Kidney (tissue), 14 donors: ENCODE results near the gene MRPL16. TPM values are rescaled to one million over a fixed set of nuclear protein-coding genes. Genes with fewer than 3 reads are reported as not detected.
A peak's percentile ranks its signal among the peaks of the same experiment; 100 is the strongest.
"Not testable (repeated sequence)": the region's sequence is repeated elsewhere in the genome, so short reads cannot be mapped to it uniquely, and the experiment has no call there.

Source experiments
- DNase-seq, 5 donors: peaks; one replicate each; pipeline ENCODE4 v3.0.0-alpha.2; 2013 to 2020
- FAIRE-seq: peaks from 2 replicates; lab custom pipeline; 2012; peaks lifted over from hg19 to GRCh38; lab: Jason Lieb, UNC
- H3K27ac ChIP-seq, 2 donors: one replicate each; pipeline ENCODE4 v1.7.0; 2013; ENCODE audit warnings: low read depth in 2 of 2, low read length in 2 of 2, inconsistent platforms in 1 of 2
- H3K27me3 ChIP-seq: one replicate; pipeline ENCODE4 v1.7.1; 2013; ENCODE audit warnings: low read length, inconsistent platforms; ENCODE audit not compliant: control insufficient read depth, insufficient read depth
- H3K36me3 ChIP-seq, 3 donors: one replicate each; pipeline versions ENCODE4 v1.7.0 to v1.7.1; 2013; ENCODE audit warnings: low read length in 3 of 3, control low read depth in 1 of 3, inconsistent platforms in 1 of 3; ENCODE audit not compliant: insufficient read depth in 3 of 3, control insufficient read depth in 2 of 3
- H3K4me1 ChIP-seq, 3 donors: one replicate each; pipeline versions ENCODE4 v1.7.0 to v1.7.1; 2013; ENCODE audit warnings: low read length in 3 of 3, inconsistent platforms in 1 of 3, low read depth in 1 of 3; ENCODE audit not compliant: control insufficient read depth in 2 of 3, insufficient read depth in 2 of 3
- H3K4me3 ChIP-seq, 3 donors: one replicate each; pipeline versions ENCODE4 v1.7.0 to v1.8.1; 2013; ENCODE audit warnings: low read length in 3 of 3, control low read depth in 1 of 3, inconsistent platforms in 1 of 3
- H3K9ac ChIP-seq, 3 donors: one replicate each; pipeline versions ENCODE4 v1.7.0 to v1.7.1; 2013; ENCODE audit warnings: low read length in 3 of 3, control low read depth in 1 of 3, inconsistent platforms in 1 of 3
- H3K9me3 ChIP-seq, 3 donors: one replicate each; pipeline versions ENCODE4 v1.7.0 to v1.7.1; 2013; ENCODE audit warnings: low read length in 3 of 3, control low read depth in 1 of 3, inconsistent platforms in 1 of 3; ENCODE audit not compliant: control insufficient read depth in 2 of 3, insufficient read depth in 1 of 3
- intact Hi-C: fragments of 100-400 bp; cut with DNase I; formaldehyde crosslinking; loops from one replicate; pipeline ENCODE4 v1.11.1; 2022
- polyA plus RNA-seq: library from polyadenylated mRNA; stranded (reverse); fragments of 350-450 nt; fragmentation: Illumina TruSeq; extraction: RNeasy Lipid Tissue Mini Kit (QIAGEN cat#74804); gene quantifications from one replicate; pipeline ENCODE4 v1.2.3, GENCODE V29; 2014; ENCODE audit warnings: low read depth, low replicate concordance; ENCODE audit not compliant: insufficient read depth
- total RNA-seq: library from RNA; stranded (reverse); fragmentation: NEBNext Ultra II Directional; extraction: Animal tissue kit (Norgen Biotek cat#: 25700); gene quantifications from one replicate; pipeline ENCODE4 v1.2.1, GENCODE V29; 2021
- TF ChIP-seq, protein P1 (sequence below): IDR thresholded peaks from 3 replicates; pipeline ENCODE4 v1.5.1; 2012; ENCODE audit warnings: mild to moderate bottlenecking, moderate library complexity, borderline replicate concordance; ENCODE audit not compliant: insufficient read depth; ENCODE audit errors: extremely low read depth
- donor health status: control.
- donor health status: control.
- donor health status: control.
- donor health status: control.
- donor health status: control.
- donor health status: DM: yes; HTN: yes; CAD: no.
- donor health status: Normal renal cell carcinoma (clear cell type).

Gene MRPL16
- total and polyA plus RNA-seq, 2 donors from 2014 or later: 38.0 to 109 TPM

DNA sequence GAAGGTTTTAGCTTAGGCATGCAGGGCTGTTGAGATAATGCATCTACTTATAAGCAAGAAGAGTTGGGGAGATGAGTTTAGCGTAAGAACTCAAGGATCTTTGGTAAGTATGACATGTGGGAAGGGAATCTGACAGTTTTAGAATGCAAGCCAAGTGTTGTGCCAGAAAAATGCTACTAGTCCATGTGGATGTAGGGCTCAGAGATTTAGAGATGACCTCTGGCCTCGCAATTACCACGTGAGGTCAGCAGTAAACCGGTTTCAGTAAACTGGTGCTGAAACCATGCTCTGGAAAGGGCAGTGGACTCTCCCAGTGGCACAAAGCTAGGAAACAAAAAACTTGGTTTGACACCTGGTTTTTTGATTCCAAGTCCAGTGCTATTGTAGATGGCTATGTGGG is 18.9 kb downstream of the MRPL16 start:
- Histone ChIP-seq H3K4me1 (peaks cover 0 to 10% (median 0%) of the 10 kb centered on the region in 3 donors), H3K27ac (no peak overlapping the region), H3K36me3 (peaks cover 2 to 70% (median 45%) of the 10 kb centered on the region in 3 donors), H3K4me3 (no peak overlapping the region), H3K9ac (no peak overlapping the region), H3K9me3 (no peaks in the 10 kb centered on the region), H3K27me3 (no peaks in the 10 kb centered on the region)
- TF ChIP-seq, protein P1, sequence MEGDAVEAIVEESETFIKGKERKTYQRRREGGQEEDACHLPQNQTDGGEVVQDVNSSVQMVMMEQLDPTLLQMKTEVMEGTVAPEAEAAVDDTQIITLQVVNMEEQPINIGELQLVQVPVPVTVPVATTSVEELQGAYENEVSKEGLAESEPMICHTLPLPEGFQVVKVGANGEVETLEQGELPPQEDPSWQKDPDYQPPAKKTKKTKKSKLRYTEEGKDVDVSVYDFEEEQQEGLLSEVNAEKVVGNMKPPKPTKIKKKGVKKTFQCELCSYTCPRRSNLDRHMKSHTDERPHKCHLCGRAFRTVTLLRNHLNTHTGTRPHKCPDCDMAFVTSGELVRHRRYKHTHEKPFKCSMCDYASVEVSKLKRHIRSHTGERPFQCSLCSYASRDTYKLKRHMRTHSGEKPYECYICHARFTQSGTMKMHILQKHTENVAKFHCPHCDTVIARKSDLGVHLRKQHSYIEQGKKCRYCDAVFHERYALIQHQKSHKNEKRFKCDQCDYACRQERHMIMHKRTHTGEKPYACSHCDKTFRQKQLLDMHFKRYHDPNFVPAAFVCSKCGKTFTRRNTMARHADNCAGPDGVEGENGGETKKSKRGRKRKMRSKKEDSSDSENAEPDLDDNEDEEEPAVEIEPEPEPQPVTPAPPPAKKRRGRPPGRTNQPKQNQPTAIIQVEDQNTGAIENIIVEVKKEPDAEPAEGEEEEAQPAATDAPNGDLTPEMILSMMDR: no peak
- DNase-seq (no peak), FAIRE-seq (no peak)
- intact Hi-C loops: no loop called here

DNA sequence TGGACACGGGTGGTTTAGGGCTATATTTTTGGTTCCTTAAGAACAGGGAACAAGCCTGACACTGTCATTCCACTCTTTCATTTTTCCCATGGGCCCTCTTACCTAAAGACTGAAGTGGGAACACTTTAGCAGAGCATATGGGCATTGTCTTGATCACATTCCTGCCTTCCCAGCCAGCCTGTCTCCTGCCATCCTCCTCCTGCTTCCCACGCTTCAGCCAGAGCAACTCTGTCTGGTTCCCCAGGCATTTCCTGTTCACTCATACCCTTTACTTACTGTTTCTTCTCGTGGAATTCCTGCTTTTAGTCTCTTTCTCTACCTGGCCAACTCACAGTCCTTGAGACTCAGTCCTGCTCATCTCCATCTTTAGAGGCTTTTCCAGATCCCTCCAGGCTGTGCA is 22.8 kb downstream of the MRPL16 start:
- intact Hi-C loops: no loop called here
- Histone ChIP-seq H3K4me1 (peaks cover 0 to 12% (median 0%) of the 10 kb centered on the region in 3 donors), H3K36me3 (peaks cover 2 to 38% (median 19%) of the 10 kb centered on the region in 3 donors), H3K9ac (no peak overlapping the region), H3K27me3 (no peaks in the 10 kb centered on the region), H3K4me3 (no peak overlapping the region), H3K27ac (no peak overlapping the region), H3K9me3 (no peaks in the 10 kb centered on the region)
- TF ChIP-seq, protein P1: no peak
- DNase-seq: no peak
- FAIRE-seq: no peak

DNA sequence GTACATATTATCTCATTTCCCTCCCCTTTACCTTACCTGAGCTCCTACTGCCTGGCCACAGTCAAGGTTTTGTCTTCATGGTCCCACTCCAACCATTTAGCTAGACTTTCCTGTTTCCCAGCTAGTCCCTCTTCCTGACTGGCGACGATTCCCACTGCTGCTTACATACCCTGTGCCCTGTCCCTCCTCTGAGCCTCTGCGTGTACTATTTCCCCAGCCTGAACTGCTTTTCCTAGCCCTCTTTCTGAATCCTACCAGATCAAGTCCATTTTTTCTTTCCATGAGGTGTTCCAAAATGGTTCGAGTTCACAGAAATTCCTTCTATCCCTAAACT is 23.4 kb downstream of the MRPL16 start:
- intact Hi-C loops: no loop called here
- H3K4me1 ChIP-seq: peaks cover 0 to 12% (median 0%) of the 10 kb centered on the region in 3 donors
- no peak for FAIRE-seq
- H3K27me3 ChIP-seq: no peaks in the 10 kb centered on the region
- TF ChIP-seq, protein P1: no peak
- H3K4me3 ChIP-seq: no peak overlapping the region
- H3K9me3 ChIP-seq: no peaks in the 10 kb centered on the region
- DNase-seq: no peak
- H3K9ac ChIP-seq: no peak overlapping the region
- peaks cover 2 to 32% (median 14%) of the 10 kb centered on the region in 3 donors for H3K36me3 ChIP-seq
- peak overlapping the region in 1 of 2 donors; percentile 58 for H3K27ac ChIP-seq

DNA sequence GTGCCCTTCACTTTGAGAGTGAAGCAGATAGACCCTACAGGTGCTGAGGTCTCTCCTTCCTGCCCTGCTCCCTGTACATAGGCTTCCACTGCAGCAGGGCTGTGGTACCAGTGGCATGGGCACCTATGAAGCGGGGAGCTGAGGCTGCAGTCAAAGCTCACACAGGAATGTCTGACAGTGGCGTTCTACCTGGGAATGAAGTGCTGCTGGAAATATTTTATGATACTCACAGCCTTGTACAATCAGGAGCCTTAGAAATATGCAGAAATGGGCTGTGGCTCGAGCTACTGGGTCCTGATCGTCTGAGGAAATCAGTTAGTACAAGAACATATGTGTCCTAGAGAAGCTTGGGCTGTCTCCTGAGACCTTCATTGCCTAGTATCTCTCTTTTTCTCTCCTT is 24.8 kb downstream of the MRPL16 start:
- no peak overlapping the region for H3K4me3 ChIP-seq
- H3K9me3 ChIP-seq: no peaks in the 10 kb centered on the region
- peaks cover 2 to 21% (median 14%) of the 10 kb centered on the region in 3 donors for H3K36me3 ChIP-seq
- peaks cover 0 to 10% (median 0%) of the 10 kb centered on the region in 3 donors for H3K4me1 ChIP-seq
- no peak overlapping the region for H3K27ac ChIP-seq
- no peak for FAIRE-seq
- H3K27me3 ChIP-seq: no peaks in the 10 kb centered on the region
- TF ChIP-seq, protein P1: no peak
- H3K9ac ChIP-seq: no peak overlapping the region
- no peak for DNase-seq
- intact Hi-C loops: no loop called here

DNA sequence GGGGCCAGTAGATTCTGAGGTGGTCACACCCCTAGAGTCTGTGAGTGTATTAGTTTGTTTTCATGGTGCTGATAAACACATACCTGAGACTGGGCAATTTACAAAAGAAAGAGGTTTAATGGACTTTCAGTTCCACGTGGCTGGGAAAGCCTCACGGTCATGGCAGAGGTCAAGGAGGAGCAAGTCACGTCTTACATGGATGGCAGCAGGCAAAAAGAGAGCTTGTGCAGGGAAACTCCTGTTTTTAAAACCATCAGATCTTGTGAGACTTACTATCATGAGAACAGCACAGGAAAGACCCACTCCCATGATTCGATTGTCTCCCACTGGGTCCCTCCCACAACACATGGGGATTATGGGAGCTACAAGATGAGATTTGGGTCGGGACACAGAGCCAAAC is 26.1 kb downstream of the MRPL16 start:
- H3K4me3 ChIP-seq, H3K9me3 ChIP-seq, intact Hi-C loops, H3K27me3 ChIP-seq, H3K9ac ChIP-seq, H3K4me1 ChIP-seq, DNase-seq, FAIRE-seq, H3K27ac ChIP-seq: not testable (repeated sequence)
- peaks cover 0 to 11% (median 11%) of the 10 kb centered on the region in 3 donors for H3K36me3 ChIP-seq
